GM19239 (cell line): ENCODE results near the gene SNRPA.
"Not testable (repeated sequence)": the region's sequence is repeated elsewhere in the genome, so short reads cannot be mapped to it uniquely, and the experiment has no call there.

Experiments
- DNase-seq: peaks from one replicate; pipeline ENCODE4 v3.0.0; 2011; ENCODE audit warnings: low spot score; ENCODE audit not compliant: insufficient read length
- FAIRE-seq: peaks from 2 replicates; lab custom pipeline; 2011; peaks lifted over from hg19 to GRCh38; lab: Jason Lieb, UNC

SNRPA gene

DNA sequence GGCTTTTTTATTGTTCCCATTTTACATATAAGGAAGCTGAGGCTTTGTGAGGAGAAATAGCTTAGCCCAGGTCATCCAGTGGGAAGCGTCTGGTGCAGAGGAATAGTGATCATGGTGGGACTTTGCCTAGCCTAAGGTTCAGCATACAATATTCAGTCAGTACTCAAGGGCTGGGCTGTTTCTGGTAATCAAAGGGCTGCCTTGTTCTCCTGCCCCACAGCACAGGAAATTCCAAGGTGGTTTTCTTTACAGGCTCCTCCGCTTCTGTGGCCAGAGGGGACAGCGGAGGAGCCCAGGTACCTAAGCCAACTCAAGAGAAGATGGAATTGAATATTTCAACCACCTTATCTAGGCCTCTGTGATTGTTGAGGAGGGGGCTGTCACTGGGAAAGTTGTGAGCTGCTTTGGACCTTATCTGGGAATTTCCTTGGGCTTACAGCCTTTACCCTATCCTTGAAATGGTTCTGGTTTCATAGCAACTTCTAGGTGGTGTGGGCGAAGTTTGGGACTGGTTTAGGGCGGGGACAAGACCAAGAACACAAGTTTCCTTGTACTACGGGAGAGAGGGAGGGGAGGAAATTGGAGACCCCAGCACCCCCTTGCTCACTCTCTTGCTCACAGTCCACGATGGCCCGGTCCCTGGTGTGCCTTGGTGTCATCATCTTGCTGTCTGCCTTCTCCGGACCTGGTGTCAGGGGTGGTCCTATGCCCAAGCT is 24.1 kb downstream of the SNRPA start, which contains the start of gene MIA:
Gene MIA, plus strand, starts transcription at position 606 of the 716 bp plus-strand sequence. Its CDS starts 22 bp downstream, at position 628.
- no peak for DNase-seq

GRCh38 chr19:40775632-40776022 is 24.6 kb downstream of the SNRPA start:
- DNase-seq (no peak), FAIRE-seq (no peak)

More for the DNA sequence above, 24.1 kb downstream of the SNRPA start, which contains the start of gene MIA:
- FAIRE-seq: no peak

DNA sequence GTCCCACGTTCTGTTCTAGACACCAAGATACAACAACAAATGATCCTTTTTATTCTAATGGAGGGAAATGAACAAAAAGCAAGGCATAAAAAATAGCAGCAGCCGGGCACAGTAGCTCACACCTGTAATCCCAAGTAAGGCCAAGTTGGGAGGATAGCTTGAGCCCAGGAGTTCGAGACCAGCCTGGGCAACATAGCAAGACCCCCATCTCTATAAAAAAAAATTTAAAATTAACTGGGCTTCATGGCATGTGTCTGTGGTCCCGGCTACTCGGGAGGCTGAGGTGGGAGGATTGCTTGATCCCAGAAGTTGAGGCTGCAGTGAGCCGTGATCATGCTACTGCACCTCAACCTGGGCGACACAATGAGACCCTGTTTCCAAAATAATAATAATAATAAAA is 25.4 kb downstream of the SNRPA start:
- no peak for DNase-seq
- no peak for FAIRE-seq

GRCh38 chr19:40776932-40777644 is 26.1 kb downstream of the SNRPA start:
- DNase-seq (peak; percentile 67), FAIRE-seq (peak; percentile 99)

DNA sequence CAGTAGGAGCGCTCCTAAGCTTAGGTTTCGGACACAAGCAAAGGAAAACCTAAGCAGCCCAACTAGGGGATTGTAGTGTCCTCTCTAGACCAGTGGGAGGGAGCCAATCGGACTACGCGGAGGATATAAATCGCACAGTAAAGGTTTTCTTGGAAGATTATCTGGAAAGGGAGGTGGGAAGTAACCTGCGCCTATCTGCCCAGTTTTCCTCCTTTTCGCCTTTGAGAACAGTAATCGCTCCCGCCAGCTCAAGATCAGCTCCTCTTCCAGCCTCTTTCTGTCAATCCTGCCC is 26.6 kb downstream of the SNRPA start:
- DNase-seq (no peak), FAIRE-seq (no peak)

DNA sequence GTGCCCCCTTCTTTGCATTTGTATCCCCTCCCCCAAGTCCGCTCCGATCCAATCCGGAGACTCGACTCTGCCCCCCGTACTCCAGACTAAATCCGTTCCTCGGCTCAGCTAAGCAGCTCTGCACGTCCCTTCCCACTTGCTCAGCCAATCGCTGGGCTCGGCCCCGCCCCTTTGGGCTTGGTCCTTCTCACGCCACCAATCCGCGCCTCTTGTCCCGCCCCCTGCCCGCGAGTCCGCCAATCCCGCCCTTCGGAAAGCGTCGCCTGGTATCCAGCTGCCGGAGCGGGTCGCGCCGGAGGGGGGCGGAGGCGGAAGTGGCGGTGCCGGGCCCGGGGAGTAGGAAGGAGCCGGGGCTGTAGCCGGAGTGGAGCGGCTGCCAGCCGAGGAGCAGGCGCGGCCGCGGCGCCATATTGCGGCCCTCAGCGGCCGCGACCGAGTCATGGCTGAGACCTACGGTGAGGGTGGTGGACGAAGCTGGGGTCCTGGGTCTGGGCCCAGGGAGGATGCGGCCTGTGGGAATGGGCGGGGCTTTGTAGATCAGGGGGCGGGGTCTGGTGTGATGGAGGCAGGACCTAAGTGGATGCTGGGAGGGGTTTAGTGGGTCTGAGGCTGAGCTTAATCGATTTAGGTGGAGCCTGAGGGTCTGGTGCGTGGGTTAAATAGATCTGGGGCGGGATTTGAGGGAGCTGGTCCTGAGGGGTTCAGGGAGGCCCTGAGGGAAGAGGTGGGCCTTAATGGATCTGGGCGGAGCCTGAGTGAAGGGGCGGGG is 27.1 kb downstream of the SNRPA start, which contains the start of gene RAB4B:
Gene RAB4B, plus strand, starts transcription at position 311 of the 769 bp plus-strand sequence. Its CDS starts 129 bp downstream, at position 440.
- DNase-seq: peak; percentile 85
- FAIRE-seq: peak; percentile 83

DNA sequence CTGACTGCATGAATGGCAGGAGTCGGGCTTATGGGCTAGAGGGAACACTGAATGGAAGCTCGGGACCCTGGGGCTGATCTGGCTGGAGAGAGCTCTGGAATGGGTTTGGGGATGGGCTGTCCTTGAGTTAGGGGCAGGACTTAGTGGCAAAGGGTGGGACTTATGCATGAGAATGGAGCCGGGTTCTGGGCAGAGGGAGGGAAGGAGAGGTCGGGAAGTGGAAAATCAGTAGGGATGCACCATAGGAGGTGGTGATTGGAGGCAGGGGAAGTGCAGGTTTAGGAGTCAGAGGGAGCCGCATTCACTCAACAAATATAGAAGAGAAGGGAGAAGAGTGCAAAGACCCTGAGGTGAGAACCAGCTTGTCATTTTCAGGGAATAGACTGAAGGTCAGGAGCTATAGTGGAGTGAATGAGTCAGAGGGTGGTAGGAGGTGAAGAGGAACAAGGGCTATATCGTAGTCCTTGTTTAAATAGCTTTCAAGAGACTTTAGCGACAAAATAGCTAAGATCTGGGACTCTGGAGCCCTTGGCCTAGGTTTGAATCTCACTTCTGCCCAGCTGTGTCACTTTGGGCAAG is 27.8 kb downstream of the SNRPA start:
- FAIRE-seq (no peak), DNase-seq (no peak)

GRCh38 chr19:40780582-40780981 is 29.6 kb downstream of the SNRPA start:
- peak; percentile 47 for FAIRE-seq

GRCh38 chr19:40781140-40781539 is 30.1 kb downstream of the SNRPA start:
- DNase-seq (no peak), FAIRE-seq (no peak)

More at GRCh38 chr19:40780582-40780981, 29.6 kb downstream of the SNRPA start:
- DNase-seq: peak; percentile 27

GRCh38 chr19:40783711-40784110 is 32.7 kb downstream of the SNRPA start:
- FAIRE-seq (no peak), DNase-seq (no peak)

GRCh38 chr19:40784146-40784545 is 33.1 kb downstream of the SNRPA start:
- FAIRE-seq, DNase-seq: not testable (repeated sequence)

DNA sequence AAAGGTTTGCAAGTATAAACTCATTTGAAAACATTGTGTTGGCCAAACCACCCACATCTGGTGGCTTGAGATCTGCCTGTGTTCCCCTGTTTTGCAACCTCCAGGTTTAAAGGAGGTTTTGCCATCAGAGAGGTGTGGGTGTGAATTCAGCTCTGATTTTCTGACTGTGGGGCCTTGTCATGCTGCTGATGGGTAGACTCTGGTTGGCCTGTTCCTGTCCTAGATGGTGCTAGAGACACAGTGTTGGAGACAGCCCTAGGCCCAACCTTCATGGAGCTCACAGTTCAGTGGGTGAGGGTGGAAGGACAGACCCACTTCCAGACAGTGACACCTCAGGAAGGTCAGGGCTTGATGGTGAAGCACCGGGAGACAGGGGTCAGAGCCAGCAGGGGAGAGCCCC is 34.5 kb downstream of the SNRPA start:
- DNase-seq (no peak), FAIRE-seq (no peak)

- FAIRE-seq (no peak), DNase-seq (no peak)
Observed at GRCh38 chr19:40786060-40787037, 35.3 kb downstream of the SNRPA start.

GRCh38 chr19:40791349-40791748 is 40.3 kb downstream of the SNRPA start:
- FAIRE-seq (no peak), DNase-seq (no peak)

DNA sequence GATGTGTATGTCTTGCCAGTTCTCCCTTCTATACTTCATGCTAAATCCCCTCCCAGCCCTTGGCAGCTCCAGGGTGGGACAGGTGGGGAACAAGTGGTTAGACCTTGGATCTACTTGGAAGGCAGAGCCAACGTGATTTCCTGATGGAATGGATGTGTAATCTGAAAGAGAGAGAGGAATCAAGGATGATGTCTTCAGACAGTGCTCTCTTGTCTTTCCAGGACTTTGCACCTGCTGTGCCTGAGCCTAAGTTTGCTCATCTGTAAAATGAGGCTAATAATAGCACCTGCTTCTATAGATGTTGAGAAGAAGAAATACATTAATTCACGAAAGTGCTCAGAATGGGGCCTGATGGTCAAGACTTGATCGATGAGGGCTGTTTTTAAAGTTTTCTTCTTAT is 41.0 kb downstream of the SNRPA start:
- DNase-seq: no peak
- FAIRE-seq: no peak

DNA sequence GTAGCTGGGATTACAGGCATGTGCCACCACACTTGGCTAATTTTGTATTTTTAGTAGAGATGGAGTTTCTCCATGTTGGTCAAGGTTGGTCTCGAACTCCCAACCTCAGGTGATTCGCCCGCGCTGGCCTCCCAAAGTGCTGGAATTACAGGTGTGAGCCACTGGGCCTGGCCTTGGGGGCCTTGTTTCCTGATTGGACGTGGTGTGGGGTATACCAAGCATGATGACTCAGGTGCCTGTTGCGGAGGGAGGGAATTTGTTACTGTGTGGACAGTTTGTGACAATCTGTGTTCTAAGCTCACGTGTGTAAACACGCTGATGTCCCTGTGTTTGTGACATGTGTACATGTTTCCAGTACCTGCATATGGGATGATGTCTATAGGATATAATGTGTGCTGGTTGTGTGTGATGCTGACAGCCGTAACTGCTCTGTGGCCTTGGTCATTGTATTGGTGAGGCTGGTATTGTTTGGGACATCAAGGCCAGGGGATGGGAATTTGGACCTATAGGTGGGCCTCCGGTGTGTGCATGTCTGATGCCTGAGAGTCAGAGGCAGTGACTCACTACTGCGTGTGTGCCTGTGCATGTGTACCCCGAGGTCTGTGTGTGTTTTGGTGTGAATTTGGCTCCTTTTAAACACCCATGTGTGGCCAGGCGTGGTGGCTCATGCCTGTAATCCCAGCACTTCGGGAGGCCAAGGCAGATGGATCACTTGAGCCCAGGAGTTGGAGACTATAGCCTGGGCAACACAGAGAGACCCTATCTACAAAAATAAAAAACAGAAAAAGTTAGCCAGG is 46.4 kb downstream of the SNRPA start:
- no peak for DNase-seq
- FAIRE-seq: no peak

GRCh38 chr19:40797963-40798682 is 47.1 kb downstream of the SNRPA start:
- no peak for FAIRE-seq
- peak; percentile 81 for DNase-seq
